DND-41 (cell line): ENCODE data around the gene ARMH3.

Experiments used
- CTCF ChIP-seq: IDR thresholded peaks from 2 replicates; pipeline ENCODE4 v1.5.1; 2012; ENCODE audit warnings: borderline replicate concordance, low read length, moderate library complexity, mild to moderate bottlenecking; ENCODE audit not compliant: poor library complexity, severe bottlenecking; ENCODE audit errors: extremely low read depth
- EZH2 ChIP-seq: IDR thresholded peaks from 3 replicates; pipeline ENCODE4 v1.6.1; 2012; ENCODE audit warnings: borderline replicate concordance, low read depth, mild to moderate bottlenecking, moderate library complexity, low read length, inconsistent platforms; ENCODE audit not compliant: severe bottlenecking

GRCh38 chr10:101960879-101961395, 95.0 kb downstream of the ARMH3 start:
- TF ChIP-seq EZH2 (no peak), CTCF (no peak)
